GM23338 (cell line): ENCODE data around the gene CLASRP. TPM values are rescaled to one million over a fixed set of nuclear protein-coding genes. Genes with fewer than 3 reads are reported as not detected.

Experiments
- ATAC-seq: fragments of 200-7000 bp; cut with Tn5 transposase; 3 replicates; pipeline ENCODE4 v1.9.1; 2020
- DNase-seq: peaks from one replicate; pipeline ENCODE4 v3.0.0-alpha.2; 2015; ENCODE audit warnings: low spot score
- H2AFZ ChIP-seq: fragments of 200-600 bp; sonication (generic); 2 replicates; pipeline ENCODE4 v1.8.0; 2016; ENCODE audit warnings: antibody characterized with exemption, mild to moderate bottlenecking, moderate library complexity
- H3F3A ChIP-seq: fragments of 200-600 bp; sonication (generic); replicated peaks from 2 replicates; pipeline ENCODE4 v1.8.0; 2017; ENCODE audit warnings: antibody characterized with exemption, mixed run types, low read depth
- H3K27ac ChIP-seq: fragments of 200-600 bp; sonication (generic); 2 replicates; pipeline ENCODE4 v1.6.1; 2016; ENCODE audit warnings: low read depth
- H3K27me3 ChIP-seq: fragments of 200-600 bp; sonication (generic); 2 replicates; pipeline ENCODE4 v1.8.0; 2016; ENCODE audit warnings: mild to moderate bottlenecking, mixed run types, moderate library complexity; ENCODE audit not compliant: insufficient read depth
- H3K36me3 ChIP-seq: fragments of 200-600 bp; sonication (generic); 2 replicates; pipeline ENCODE4 v1.8.0; 2016; ENCODE audit warnings: mild to moderate bottlenecking; ENCODE audit not compliant: insufficient read depth
- H3K4me1 ChIP-seq: fragments of 200-600 bp; sonication (generic); 2 replicates; pipeline ENCODE4 v1.8.0; 2016; ENCODE audit warnings: mild to moderate bottlenecking, moderate library complexity; ENCODE audit not compliant: insufficient read depth
- H3K4me2 ChIP-seq: fragments of 200-600 bp; sonication (generic); 2 replicates; pipeline ENCODE4 v1.7.1; 2017; ENCODE audit warnings: mixed run types
- H3K4me3 ChIP-seq: fragments of 200-600 bp; sonication (generic); 2 replicates; pipeline ENCODE4 v1.6.1; 2016; ENCODE audit warnings: mixed run types
- H3K79me2 ChIP-seq: fragments of 200-600 bp; sonication (generic); replicated peaks from 2 replicates; pipeline ENCODE4 v1.8.0; 2017; ENCODE audit warnings: mild to moderate bottlenecking; ENCODE audit not compliant: insufficient read depth
- H3K9me2 ChIP-seq: fragments of 200-600 bp; sonication (generic); 2 replicates; pipeline ENCODE4 v1.8.0; 2017; ENCODE audit not compliant: insufficient read depth
- H4K20me1 ChIP-seq: fragments of 200-600 bp; sonication (generic); replicated peaks from 2 replicates; pipeline ENCODE4 v1.8.0; 2017; ENCODE audit warnings: mild to moderate bottlenecking; ENCODE audit not compliant: insufficient read depth
- H3K27ac Mint-ChIP-seq: 2 replicates; pipeline ENCODE4 v1.8.0; 2020; ENCODE audit warnings: inconsistent platforms, mild to moderate bottlenecking, moderate library complexity, mixed read lengths
- H3K27me3 Mint-ChIP-seq: 3 replicates; pipeline ENCODE4 v1.8.0; 2022; ENCODE audit warnings: low read depth, mild to moderate bottlenecking, moderate library complexity, mixed read lengths, inconsistent platforms; ENCODE audit not compliant: insufficient read depth, poor library complexity
- H3K36me3 Mint-ChIP-seq: 3 replicates; pipeline ENCODE4 v1.8.0; 2021; ENCODE audit warnings: low read depth, mild to moderate bottlenecking, inconsistent platforms, moderate library complexity, mixed read lengths
- H3K4me1 Mint-ChIP-seq: 3 replicates; pipeline ENCODE4 v1.8.0; 2020; ENCODE audit warnings: mild to moderate bottlenecking, inconsistent platforms, mixed read lengths
- H3K4me3 Mint-ChIP-seq: 3 replicates; pipeline ENCODE4 v1.8.0; 2021; ENCODE audit warnings: moderate library complexity, mild to moderate bottlenecking, inconsistent platforms, mixed read lengths
- H3K9me3 Mint-ChIP-seq: 3 replicates; pipeline ENCODE4 v1.8.0; 2020; ENCODE audit warnings: moderate library complexity, mild to moderate bottlenecking, inconsistent platforms, mixed read lengths
- CREB1 ChIP-seq: fragments of 250-450 bp; sonication (Bioruptor Pico); IDR thresholded peaks from 2 replicates; pipeline ENCODE4 v1.5.0; 2020; ENCODE audit warnings: low read depth, mild to moderate bottlenecking, moderate library complexity
- EZH2 ChIP-seq: fragments of 200-600 bp; sonication (generic); IDR thresholded peaks from one replicate; pipeline ENCODE4 v1.8.0; 2017; ENCODE audit warnings: antibody characterized with exemption, mild to moderate bottlenecking, low read depth; ENCODE audit not compliant: unreplicated experiment
- EZH2phosphoT487 ChIP-seq: fragments of 200-600 bp; sonication (generic); IDR thresholded peaks from one replicate; pipeline ENCODE4 v1.8.1; 2018; ENCODE audit warnings: antibody characterized with exemption; ENCODE audit not compliant: unreplicated experiment
- JUNB ChIP-seq: IDR thresholded peaks from one replicate; pipeline ENCODE4 v1.6.1; 2016; ENCODE audit warnings: antibody characterized with exemption; ENCODE audit not compliant: unreplicated experiment
- NANOG ChIP-seq: IDR thresholded peaks from 2 replicates; pipeline ENCODE4 v1.6.1; 2016; ENCODE audit warnings: antibody characterized with exemption, borderline replicate concordance
- POLR2AphosphoS5 ChIP-seq: IDR thresholded peaks from 2 replicates; pipeline ENCODE4 v1.6.1; 2016; ENCODE audit warnings: antibody characterized with exemption, low read depth
- ZNF114 ChIP-seq: fragments of 250-450 bp; sonication (Bioruptor Pico); IDR thresholded peaks from 2 replicates; pipeline ENCODE4 v1.5.0; 2020; ENCODE audit warnings: mild to moderate bottlenecking, moderate library complexity
- ZNF331 ChIP-seq: fragments of 250-450 bp; sonication (Bioruptor Pico); IDR thresholded peaks from 2 replicates; pipeline ENCODE4 v1.5.0; 2020; ENCODE audit warnings: low read depth, mild to moderate bottlenecking, moderate library complexity
- polyA plus RNA-seq: library from polyadenylated mRNA; unstranded; fragments of >200 nt; fragmentation: Nextera tagmentation; extraction: Ambion mirVana; gene quantifications from 2 replicates; pipeline ENCODE4 v1.2.1, GENCODE V29; 2016
- total RNA-seq: library from RNA; depleted of rRNA; stranded (reverse); fragments of >200 nt; shearing (Covaris generic); gene quantifications from 2 replicates; pipeline ENCODE4 v1.2.3, GENCODE V29; 2014
- TF ChIP-seq, protein P1 (sequence below), 2 experiments: fragments of 200-600 bp in 1 of 2; sonication (generic) in 1 of 2; conservative IDR thresholded peaks; 2 replicates each; pipeline versions ENCODE4 v1.5.1 to v1.6.1; 2016 to 2017; ENCODE audit warnings: antibody characterized with exemption in 2 of 2, low read depth in 2 of 2, mild to moderate bottlenecking in 2 of 2, moderate library complexity in 1 of 2
- TF ChIP-seq, protein P2 (sequence below): IDR thresholded peaks from one replicate; pipeline ENCODE4 v1.6.1; 2018; ENCODE audit warnings: antibody characterized with exemption; ENCODE audit not compliant: unreplicated experiment
- TF ChIP-seq, protein P3 (sequence below): IDR thresholded peaks from 2 replicates; pipeline ENCODE4 v1.6.1; 2016; ENCODE audit warnings: antibody characterized with exemption

Gene CLASRP
- total and polyA plus RNA-seq, 2 experiments from 2014 or later = 27.1 to 78.7 TPM

DNA sequence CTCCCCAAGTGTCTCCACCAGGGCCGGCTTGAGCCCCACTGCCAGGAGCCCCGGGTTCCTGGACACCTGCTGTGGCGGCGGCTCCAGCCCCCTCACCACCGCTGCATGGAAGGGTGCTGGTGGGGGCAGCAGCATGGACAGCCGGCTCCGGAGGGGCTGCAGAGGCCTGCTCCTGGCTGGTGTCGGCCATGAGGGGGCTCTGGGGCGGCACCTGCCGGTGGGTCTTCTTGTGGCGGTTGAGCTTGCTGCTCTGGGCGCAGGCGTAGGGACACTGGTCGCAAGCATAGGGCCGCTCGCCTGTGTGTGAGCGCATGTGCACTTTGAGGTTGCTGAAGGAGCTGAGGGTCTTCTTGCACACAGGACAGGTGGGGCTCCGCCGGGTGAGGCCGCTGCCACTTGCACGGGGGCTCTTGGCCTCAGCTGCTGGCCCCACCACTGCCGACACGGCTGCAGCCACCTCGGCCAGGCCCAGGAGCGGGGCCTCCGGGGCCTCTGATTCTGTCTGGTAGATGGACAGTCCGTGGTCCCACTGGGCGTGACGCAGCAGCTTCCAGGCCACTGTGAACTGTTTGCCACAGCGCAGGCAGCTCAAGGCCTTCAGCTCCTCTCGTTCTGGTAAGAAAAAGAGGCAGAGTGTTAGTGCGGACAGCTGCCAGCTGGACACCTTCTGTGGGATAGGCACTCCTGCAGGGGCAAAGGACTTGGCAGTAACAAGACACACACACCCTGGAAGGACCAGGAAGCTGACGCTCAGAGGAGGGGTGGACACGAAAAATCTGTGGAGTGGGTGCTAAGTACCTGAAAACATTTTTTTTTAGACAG, 33.3 kb downstream of the CLASRP start:
- Histone ChIP-seq H3F3A (peaks cover 24% of the 10 kb centered on the region; the same call in 1 of the 2 replicates), H3K27me3 (no peaks in the 10 kb centered on the region), H3K27ac (no peak overlapping the region), H3K79me2 (peaks cover 30% of the 10 kb centered on the region), H4K20me1 (peaks cover 17% of the 10 kb centered on the region), H3K9me2 (no peaks in the 10 kb centered on the region), H3K4me2 (no peak overlapping the region), H3K4me1 (peaks cover 18% of the 10 kb centered on the region), H2AFZ (no peak overlapping the region), H3K36me3 (peaks cover 8% of the 10 kb centered on the region; the same call in 1 of the 2 replicates), H3K4me3 (no peak overlapping the region)
- no peak for ATAC-seq
- Mint-ChIP-seq H3K4me1 (peaks cover 18% of the 10 kb centered on the region), H3K27me3 (peaks cover 12% of the 10 kb centered on the region), H3K4me3 (no peak overlapping the region), H3K36me3 (peaks cover 39% of the 10 kb centered on the region), H3K9me3 (no peaks in the 10 kb centered on the region), H3K27ac (0 out of 2 replicates have a peak overlapping the region, but pooled peaks have one; percentile 44)
- TF ChIP-seq, protein P1, sequence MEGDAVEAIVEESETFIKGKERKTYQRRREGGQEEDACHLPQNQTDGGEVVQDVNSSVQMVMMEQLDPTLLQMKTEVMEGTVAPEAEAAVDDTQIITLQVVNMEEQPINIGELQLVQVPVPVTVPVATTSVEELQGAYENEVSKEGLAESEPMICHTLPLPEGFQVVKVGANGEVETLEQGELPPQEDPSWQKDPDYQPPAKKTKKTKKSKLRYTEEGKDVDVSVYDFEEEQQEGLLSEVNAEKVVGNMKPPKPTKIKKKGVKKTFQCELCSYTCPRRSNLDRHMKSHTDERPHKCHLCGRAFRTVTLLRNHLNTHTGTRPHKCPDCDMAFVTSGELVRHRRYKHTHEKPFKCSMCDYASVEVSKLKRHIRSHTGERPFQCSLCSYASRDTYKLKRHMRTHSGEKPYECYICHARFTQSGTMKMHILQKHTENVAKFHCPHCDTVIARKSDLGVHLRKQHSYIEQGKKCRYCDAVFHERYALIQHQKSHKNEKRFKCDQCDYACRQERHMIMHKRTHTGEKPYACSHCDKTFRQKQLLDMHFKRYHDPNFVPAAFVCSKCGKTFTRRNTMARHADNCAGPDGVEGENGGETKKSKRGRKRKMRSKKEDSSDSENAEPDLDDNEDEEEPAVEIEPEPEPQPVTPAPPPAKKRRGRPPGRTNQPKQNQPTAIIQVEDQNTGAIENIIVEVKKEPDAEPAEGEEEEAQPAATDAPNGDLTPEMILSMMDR (conservative IDR thresholded peaks at IDR 0.05; ENCODE audit: low read depth in 2 of 2) = peak in 1 of 2 experiments; percentile 40; a peak in 2 of 4 replicates
- no peak for TF ChIP-seq POLR2AphosphoS5
- no peak for DNase-seq

DNA sequence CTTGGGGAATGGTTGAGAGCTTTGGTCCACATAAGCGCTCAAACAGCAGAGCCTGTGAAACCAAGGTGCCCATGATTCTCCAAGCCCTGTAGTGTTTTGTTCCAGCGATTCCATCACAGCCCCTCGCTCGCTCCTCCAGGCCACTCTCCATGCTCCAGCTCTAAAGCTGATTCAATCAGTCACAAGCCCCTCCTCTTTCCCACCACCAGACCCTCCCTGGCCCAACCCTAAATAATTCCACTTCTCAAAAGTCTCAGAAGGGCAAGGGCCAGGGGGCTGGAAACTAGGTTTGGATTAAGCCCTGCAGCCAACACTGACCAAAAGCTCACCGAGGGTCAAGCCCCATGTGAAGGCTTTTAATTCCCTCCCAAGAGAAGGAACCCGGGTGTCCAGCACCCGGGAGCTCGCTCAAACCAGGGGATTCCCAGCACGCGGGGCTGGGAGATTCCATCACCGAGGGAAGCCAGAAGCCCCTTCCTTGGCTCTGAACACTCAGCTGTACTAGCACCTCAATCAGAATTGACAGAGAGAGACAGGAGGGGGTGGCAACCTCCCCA, 36.0 kb downstream of the CLASRP start:
- Histone ChIP-seq H3K4me1 (peaks cover 35% of the 10 kb centered on the region), H3K27ac (peak overlapping the region; percentile 70), H3F3A (peaks cover 34% of the 10 kb centered on the region), H3K79me2 (peaks cover 37% of the 10 kb centered on the region), H3K4me2 (peak overlapping the region; percentile 98), H3K36me3 (0 out of 2 replicates have a peak, but pooled peaks cover 3% of the 10 kb centered on the region), H3K27me3 (no peaks in the 10 kb centered on the region), H4K20me1 (peaks cover 13% of the 10 kb centered on the region), H3K9me2 (no peaks in the 10 kb centered on the region), H3K4me3 (peak overlapping the region; percentile 85), H2AFZ (no peak overlapping the region)
- Mint-ChIP-seq H3K4me3 (peak overlapping the region; percentile 85), H3K36me3 (peaks cover 24% of the 10 kb centered on the region), H3K27me3 (peaks cover 8% of the 10 kb centered on the region), H3K9me3 (no peaks in the 10 kb centered on the region), H3K27ac (0 out of 2 replicates have a peak overlapping the region, but pooled peaks have one; percentile 19), H3K4me1 (peaks cover 28% of the 10 kb centered on the region)
- ATAC-seq (peak; percentile 1; the same call in 1 of the 3 replicates), DNase-seq (peak; percentile 62)
- TF ChIP-seq, protein P2, sequence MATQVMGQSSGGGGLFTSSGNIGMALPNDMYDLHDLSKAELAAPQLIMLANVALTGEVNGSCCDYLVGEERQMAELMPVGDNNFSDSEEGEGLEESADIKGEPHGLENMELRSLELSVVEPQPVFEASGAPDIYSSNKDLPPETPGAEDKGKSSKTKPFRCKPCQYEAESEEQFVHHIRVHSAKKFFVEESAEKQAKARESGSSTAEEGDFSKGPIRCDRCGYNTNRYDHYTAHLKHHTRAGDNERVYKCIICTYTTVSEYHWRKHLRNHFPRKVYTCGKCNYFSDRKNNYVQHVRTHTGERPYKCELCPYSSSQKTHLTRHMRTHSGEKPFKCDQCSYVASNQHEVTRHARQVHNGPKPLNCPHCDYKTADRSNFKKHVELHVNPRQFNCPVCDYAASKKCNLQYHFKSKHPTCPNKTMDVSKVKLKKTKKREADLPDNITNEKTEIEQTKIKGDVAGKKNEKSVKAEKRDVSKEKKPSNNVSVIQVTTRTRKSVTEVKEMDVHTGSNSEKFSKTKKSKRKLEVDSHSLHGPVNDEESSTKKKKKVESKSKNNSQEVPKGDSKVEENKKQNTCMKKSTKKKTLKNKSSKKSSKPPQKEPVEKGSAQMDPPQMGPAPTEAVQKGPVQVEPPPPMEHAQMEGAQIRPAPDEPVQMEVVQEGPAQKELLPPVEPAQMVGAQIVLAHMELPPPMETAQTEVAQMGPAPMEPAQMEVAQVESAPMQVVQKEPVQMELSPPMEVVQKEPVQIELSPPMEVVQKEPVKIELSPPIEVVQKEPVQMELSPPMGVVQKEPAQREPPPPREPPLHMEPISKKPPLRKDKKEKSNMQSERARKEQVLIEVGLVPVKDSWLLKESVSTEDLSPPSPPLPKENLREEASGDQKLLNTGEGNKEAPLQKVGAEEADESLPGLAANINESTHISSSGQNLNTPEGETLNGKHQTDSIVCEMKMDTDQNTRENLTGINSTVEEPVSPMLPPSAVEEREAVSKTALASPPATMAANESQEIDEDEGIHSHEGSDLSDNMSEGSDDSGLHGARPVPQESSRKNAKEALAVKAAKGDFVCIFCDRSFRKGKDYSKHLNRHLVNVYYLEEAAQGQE = no peak
- no peak for TF ChIP-seq EZH2
- TF ChIP-seq, protein P1 (conservative IDR thresholded peaks at IDR 0.05; ENCODE audit: low read depth in 2 of 2) = no peak
- no peak for TF ChIP-seq JUNB
- TF ChIP-seq CREB1 = no peak
- TF ChIP-seq ZNF331 (CRISPR knock-in tag) = no peak
- no peak for TF ChIP-seq EZH2phosphoT487
- no peak for TF ChIP-seq ZNF114 (CRISPR knock-in tag)
- TF ChIP-seq, protein P3, sequence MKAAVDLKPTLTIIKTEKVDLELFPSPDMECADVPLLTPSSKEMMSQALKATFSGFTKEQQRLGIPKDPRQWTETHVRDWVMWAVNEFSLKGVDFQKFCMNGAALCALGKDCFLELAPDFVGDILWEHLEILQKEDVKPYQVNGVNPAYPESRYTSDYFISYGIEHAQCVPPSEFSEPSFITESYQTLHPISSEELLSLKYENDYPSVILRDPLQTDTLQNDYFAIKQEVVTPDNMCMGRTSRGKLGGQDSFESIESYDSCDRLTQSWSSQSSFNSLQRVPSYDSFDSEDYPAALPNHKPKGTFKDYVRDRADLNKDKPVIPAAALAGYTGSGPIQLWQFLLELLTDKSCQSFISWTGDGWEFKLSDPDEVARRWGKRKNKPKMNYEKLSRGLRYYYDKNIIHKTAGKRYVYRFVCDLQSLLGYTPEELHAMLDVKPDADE = no peak
- no peak for TF ChIP-seq NANOG
